ENCODE results near the gene MCL1. TPM values are rescaled to one million over a fixed set of nuclear protein-coding genes. Genes with fewer than 3 reads are reported as not detected.

The MCL1 gene
- polyA plus RNA-seq, 1 of the 3 experiments (the other 2 are of a cell fraction): 110 TPM

GRCh38 chr1:150528196-150528595, 51.2 kb downstream of the MCL1 start:
- H3K4me1 ChIP-seq (ENCODE audit: control insufficient read depth in 1 of 2, insufficient read depth in 2 of 2, low read depth in 1 of 2, low read length in 1 of 2): peaks cover 4 to 5% of the 10 kb centered on the region in 2 experiments; a peak in 1 of 4 replicates
- H4K20me1 ChIP-seq (ENCODE audit: insufficient read depth): no peaks in the 10 kb centered on the region
- no peaks in the 10 kb centered on the region for H3K27me3 ChIP-seq (ENCODE audit: insufficient read depth)
- ChIA-PET CTCF (interaction anchor here (1.6 to 2.8 kb wide), 3 partner anchors 10 to 33 kb away, joined by 4 to 12 read pairs (median 5); no protein-coding TSS in a partner anchor), POLR2A (no interaction called here)
- H3K9ac ChIP-seq: peak overlapping the region; percentile 46; the same call in 1 of the 2 replicates
- H3K4me3 ChIP-seq (ENCODE audit: low read depth in 2 of 2, low read length in 1 of 2): no peak overlapping the region
- H3K9me2 ChIP-seq: no peaks in the 10 kb centered on the region
- TF ChIP-seq CHD2 (IDR thresholded peaks at IDR 0.05; ENCODE audit: low read length, partially characterized antibody): no peak
- TF ChIP-seq PBX3 (IDR thresholded peaks at IDR 0.05): no peak
- no peak for DNase-seq
- H3K27ac ChIP-seq (ENCODE audit: low read depth in 2 of 2, low read length in 1 of 2): peak overlapping the region in 1 of 2 experiments; percentile 65; a peak in 2 of 4 replicates
- H3K36me3 ChIP-seq (replicated peaks in 1 of 2; ENCODE audit: control insufficient read depth in 1 of 2, insufficient read depth in 2 of 2, low read length in 1 of 2): no peaks in the 10 kb centered on the region
- H3K79me2 ChIP-seq (ENCODE audit: insufficient read depth): no peaks in the 10 kb centered on the region
- H3K4me2 ChIP-seq: no peak overlapping the region
- H2AFZ ChIP-seq (ENCODE audit: low read depth): peak overlapping the region; percentile 68
- H3K9me3 ChIP-seq: no peaks in the 10 kb centered on the region
- H3F3A ChIP-seq (replicated peaks; ENCODE audit: insufficient read depth): peaks cover 13% of the 10 kb centered on the region
- WGBS (ENCODE audit: low lambda C conversion rate): 71% methylated on average over 1 of the region's 1 CpG

- Histone ChIP-seq H3K9me2 (no peaks in the 10 kb centered on the region), H3K9me3 (no peaks in the 10 kb centered on the region), H2AFZ (ENCODE audit: low read depth) (no peak overlapping the region), H3K79me2 (ENCODE audit: insufficient read depth) (no peaks in the 10 kb centered on the region), H4K20me1 (ENCODE audit: insufficient read depth) (no peaks in the 10 kb centered on the region), H3K4me2 (no peak overlapping the region), H3F3A (replicated peaks; ENCODE audit: insufficient read depth) (peaks cover 10% of the 10 kb centered on the region), H3K36me3 (replicated peaks in 1 of 2; ENCODE audit: control insufficient read depth in 1 of 2, insufficient read depth in 2 of 2, low read length in 1 of 2) (no peaks in the 10 kb centered on the region), H3K27ac (ENCODE audit: low read depth in 2 of 2, low read length in 1 of 2) (no peak overlapping the region), H3K4me1 (ENCODE audit: control insufficient read depth in 1 of 2, insufficient read depth in 2 of 2, low read depth in 1 of 2, low read length in 1 of 2) (peaks cover 2 to 5% of the 10 kb centered on the region in 2 experiments; a peak in 1 of 4 replicates), H3K4me3 (ENCODE audit: low read depth in 2 of 2, low read length in 1 of 2) (no peak overlapping the region), H3K27me3 (ENCODE audit: insufficient read depth) (no peaks in the 10 kb centered on the region), H3K9ac (no peak overlapping the region)
- 65% methylated on average over 3 of the region's 3 CpGs for WGBS (ENCODE audit: low lambda C conversion rate)
- DNase-seq: no peak
- TF ChIP-seq EZH2phosphoT487 (IDR thresholded peaks at IDR 0.05; ENCODE audit: borderline replicate concordance, low read depth) (no peak), IRF3 (IDR thresholded peaks at IDR 0.05; ENCODE audit: low read depth, low read length) (no peak), PBX3 (IDR thresholded peaks at IDR 0.05) (no peak), EP300 (IDR thresholded peaks at IDR 0.05; ENCODE audit: borderline replicate concordance in 1 of 2, low read depth in 1 of 2, low read length in 1 of 2) (no peak), JUND (IDR thresholded peaks at IDR 0.05) (no peak), ELF1 (IDR thresholded peaks at IDR 0.05) (no peak), RCOR1 (IDR thresholded peaks at IDR 0.05; ENCODE audit: low read length) (no peak), SIN3A (IDR thresholded peaks at IDR 0.05; ENCODE audit: borderline replicate concordance, low read depth, low read length) (no peak), CTCF (IDR thresholded peaks at IDR 0.05) (no peak), TEAD4 (IDR thresholded peaks at IDR 0.05; ENCODE audit: borderline replicate concordance, insufficient read depth) (no peak), MAX (IDR thresholded peaks at IDR 0.05; ENCODE audit: low read depth) (no peak), TAF1 (IDR thresholded peaks at IDR 0.05; ENCODE audit: borderline replicate concordance, low read depth, low read length) (no peak), FOXJ3 (CRISPR knock-in tag; IDR thresholded peaks at IDR 0.05) (no peak), USF2 (IDR thresholded peaks at IDR 0.05; ENCODE audit: borderline replicate concordance, low read depth, low read length) (no peak), TCF12 (IDR thresholded peaks at IDR 0.05) (no peak), NRF1 (IDR thresholded peaks at IDR 0.05; ENCODE audit: low read depth, low read length) (no peak)
- CTCF ChIA-PET: interaction anchor here (1.1 to 2.8 kb wide), 2 partner anchors 7 to 36 kb away, joined by 3 to 14 read pairs; no protein-coding TSS in a partner anchor
- POLR2A ChIA-PET: interaction anchor here (1.0 kb wide), 1 partner anchor 10 kb away, joined by 3 read pairs; the partner anchor contains the start of gene FALEC
Observed at GRCh38 chr1:150525348-150525747, 54.1 kb downstream of the MCL1 start.
